Esophagus squamous epithelium (tissue), 4 donors: Measurements from ENCODE around the gene IL17RB.

ENCODE experiments used
- CTCF ChIP-seq, 6 experiments: fragments of 450-650 bp in 4 of 6; fragments of 200-600 bp in 2 of 6; sonication (generic) in 2 of 6; IDR thresholded peaks; one replicate each; pipeline ENCODE4 v1.5.1; 2016 to 2019; ENCODE audit warnings: antibody characterized with exemption in 6 of 6, mild to moderate bottlenecking in 4 of 6, moderate library complexity in 4 of 6
- POLR2A ChIP-seq, 4 donors: fragments of 450-650 bp; IDR thresholded peaks; one replicate each; pipeline ENCODE4 v1.6.1; 2017; ENCODE audit warnings: antibody characterized with exemption in 4 of 4, mild to moderate bottlenecking in 4 of 4, moderate library complexity in 3 of 4

- no peak for TF ChIP-seq CTCF (IDR thresholded peaks at IDR 0.05)
- no peak for TF ChIP-seq POLR2A (IDR thresholded peaks at IDR 0.05)
Observed at GRCh38 chr3:53890726-53891475, 44.5 kb downstream of the IL17RB start.
